ENCODE data around the gene SLC39A2.
"Not testable (repeated sequence)": the region's sequence is repeated elsewhere in the genome, so short reads cannot be mapped to it uniquely, and the experiment has no call there.

Gene SLC39A2

DNA sequence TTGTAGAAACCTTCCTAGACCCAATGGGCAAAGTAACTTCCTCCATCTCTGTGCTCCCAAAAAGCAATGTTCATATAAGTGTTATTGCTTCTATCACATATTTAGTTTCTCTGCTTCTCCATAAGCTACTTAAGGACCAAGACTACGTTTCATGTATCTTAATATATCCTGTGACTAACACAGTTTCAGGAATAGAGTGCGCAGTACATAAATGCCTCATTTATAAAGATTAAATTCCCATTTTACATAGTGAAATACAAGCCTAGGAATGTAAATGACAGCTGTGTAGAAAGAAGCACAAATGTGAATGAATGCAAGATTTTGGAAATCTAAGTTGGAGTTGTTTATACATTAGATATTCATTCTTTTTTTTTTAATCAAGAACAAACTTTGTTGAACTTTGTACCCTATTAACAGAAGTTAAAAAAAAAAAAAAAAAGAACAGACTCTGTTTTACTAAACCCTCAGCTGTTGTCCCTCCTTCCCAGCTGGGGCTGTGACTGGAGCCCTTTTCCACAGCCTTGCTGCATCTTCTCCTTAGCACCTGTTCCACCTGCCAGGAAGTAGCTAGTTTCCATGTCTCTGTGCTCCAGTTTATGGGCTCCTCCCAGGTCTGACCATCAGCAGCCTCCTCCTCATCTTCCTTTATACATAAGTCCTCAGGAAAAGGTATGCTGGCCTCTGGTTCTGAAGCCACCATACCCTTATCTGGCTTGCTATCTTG, 16.3 kb upstream of the SLC39A2 start:
- Mint-ChIP-seq H3K4me1 (no peaks in the 10 kb centered on the region), H3K27ac (no peak overlapping the region), H3K27me3 (peaks cover 24 to 32% of the 10 kb centered on the region in 2 donors), H3K4me3 (no peak overlapping the region), H3K36me3 (no peaks in the 10 kb centered on the region), H3K9me3 (no peaks in the 10 kb centered on the region)
- ATAC-seq (replicated peaks) (no peak), DNase-seq (no peak)

DNA sequence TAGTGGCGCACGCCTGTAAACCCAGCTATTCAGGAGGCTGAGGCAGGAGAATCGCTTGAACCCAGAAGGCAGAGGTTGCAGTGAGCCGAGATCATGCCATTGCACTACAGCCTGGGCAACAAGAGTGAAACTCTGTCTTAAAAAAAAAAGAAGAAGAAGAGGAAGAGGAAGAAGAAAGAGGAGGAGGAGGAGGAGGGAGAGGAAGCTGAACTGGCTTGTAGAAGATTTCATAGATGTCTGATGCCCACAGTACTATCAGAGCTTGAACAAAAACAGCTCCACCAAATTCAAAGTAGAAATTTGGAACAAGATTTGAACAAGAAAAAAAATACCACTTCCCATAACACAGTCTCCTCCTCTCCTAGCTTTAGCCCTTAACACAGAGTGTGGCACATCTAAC, 13.4 kb upstream of the SLC39A2 start:
- not testable (repeated sequence) for H3K9me3 Mint-ChIP-seq; H3K4me3 Mint-ChIP-seq; H3K36me3 Mint-ChIP-seq; DNase-seq; ATAC-seq (replicated peaks); H3K4me1 Mint-ChIP-seq; H3K27ac Mint-ChIP-seq
- peaks cover 8 to 15% of the 10 kb centered on the region in 2 donors for H3K27me3 Mint-ChIP-seq

DNA sequence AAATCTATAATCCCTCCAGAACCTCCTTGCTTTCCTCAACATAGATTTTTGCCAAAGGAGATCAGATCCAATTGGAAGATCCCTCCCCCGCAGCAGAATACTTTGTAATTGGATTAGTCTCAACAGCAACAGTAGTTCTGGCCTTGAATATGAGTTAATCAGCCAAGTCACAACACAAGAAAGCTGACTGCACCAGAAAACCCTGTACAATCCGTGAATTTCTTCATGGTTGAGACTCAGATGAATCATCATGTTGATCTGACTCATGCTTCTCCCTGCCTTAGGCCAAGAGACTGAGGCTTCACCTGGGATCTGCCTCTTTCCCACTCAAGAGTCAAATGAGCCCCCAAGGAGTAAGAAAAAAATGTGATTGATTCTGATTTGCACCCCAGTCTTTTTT, 12.3 kb upstream of the SLC39A2 start:
- Mint-ChIP-seq H3K27me3 (peaks cover 5 to 12% of the 10 kb centered on the region in 2 donors), H3K9me3 (no peaks in the 10 kb centered on the region), H3K4me1 (peaks cover 5 to 14% of the 10 kb centered on the region in 2 donors), H3K4me3 (no peak overlapping the region), H3K27ac (no peak overlapping the region), H3K36me3 (peaks cover 0 to under 1% of the 10 kb centered on the region in 2 donors)
- no peak for ATAC-seq (replicated peaks)
- no peak for DNase-seq

DNA sequence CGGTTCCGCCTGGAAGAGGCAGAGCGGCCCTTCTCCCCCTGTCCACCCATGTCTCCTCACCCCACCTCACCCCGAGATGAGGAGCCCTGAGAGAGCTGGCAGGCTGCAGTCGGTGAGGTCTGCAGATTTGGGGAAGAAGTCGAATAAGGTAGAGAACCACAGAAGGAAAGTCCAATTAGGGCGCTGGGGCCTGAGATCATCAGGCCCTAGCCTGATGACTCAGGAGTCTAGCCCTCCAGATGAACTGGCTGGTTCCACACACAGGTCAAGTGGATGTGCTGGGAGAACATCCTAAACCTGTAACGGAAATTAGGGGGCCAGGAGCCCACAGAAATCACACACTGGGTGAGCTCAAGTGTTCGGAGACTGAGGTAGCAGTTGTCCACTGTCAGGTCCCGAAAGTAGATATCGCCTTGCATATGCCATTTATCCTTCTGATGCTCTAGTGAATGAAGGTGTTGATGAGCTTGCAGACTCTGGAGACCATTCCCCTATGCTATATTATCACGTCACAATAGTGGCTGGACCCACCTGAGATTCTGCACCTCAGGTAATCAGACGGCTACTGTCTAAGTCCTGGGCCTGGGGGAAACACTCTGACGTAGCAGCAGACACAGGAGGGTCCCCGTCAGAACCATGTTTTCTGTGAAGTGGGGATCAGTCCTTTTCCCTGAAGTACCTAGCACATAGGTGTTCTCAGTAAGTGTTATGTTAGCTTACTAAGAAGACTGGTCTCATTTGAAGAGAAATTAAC, 10.2 kb upstream of the SLC39A2 start:
- H3K27ac Mint-ChIP-seq: peak overlapping the region; percentile 76
- H3K4me3 Mint-ChIP-seq: peak overlapping the region; percentile 45 to 58
- no peak for DNase-seq
- ATAC-seq (replicated peaks): no peak
- peaks cover 0 to 4% of the 10 kb centered on the region in 2 donors for H3K27me3 Mint-ChIP-seq
- peaks cover 4 to 12% of the 10 kb centered on the region in 2 donors for H3K36me3 Mint-ChIP-seq
- H3K4me1 Mint-ChIP-seq: peaks cover 8 to 18% of the 10 kb centered on the region in 2 donors
- no peaks in the 10 kb centered on the region for H3K9me3 Mint-ChIP-seq

- Mint-ChIP-seq H3K4me3 (peak overlapping the region; percentile 92), H3K36me3 (peaks cover 4 to 16% of the 10 kb centered on the region in 2 donors), H3K4me1 (peaks cover 8 to 18% of the 10 kb centered on the region in 2 donors), H3K9me3 (no peaks in the 10 kb centered on the region), H3K27ac (peak overlapping the region; percentile 92), H3K27me3 (no peaks in the 10 kb centered on the region)
- ATAC-seq (replicated peaks) (no peak), DNase-seq (no peak)
Measured at GRCh38 chr14:20989471-20989786, 9.7 kb upstream of the SLC39A2 start.

- DNase-seq (peak; percentile 89), ATAC-seq (replicated peaks) (peak; percentile 97 to 98)
- Mint-ChIP-seq H3K9me3 (no peaks in the 10 kb centered on the region), H3K27me3 (no peaks in the 10 kb centered on the region), H3K27ac (peak within 1 kb of the TSS; percentile 92), H3K4me3 (peak within 1 kb of the TSS; percentile 92), H3K4me1 (peaks cover 8 to 18% of the 10 kb centered on the region in 2 donors), H3K36me3 (peaks cover 7 to 22% of the 10 kb centered on the region in 2 donors)
Measured at GRCh38 chr14:20989787-20990600, 9.1 kb upstream of the SLC39A2 start, which contains the start of gene METTL17. Gene METTL17, plus strand, starts transcription at chr14:20989980. Its CDS starts 23 bp downstream, at chr14:20990003.

- no peak overlapping the region for H3K27ac Mint-ChIP-seq
- peaks cover 5 to 7% of the 10 kb centered on the region in 2 donors for H3K4me1 Mint-ChIP-seq
- no peaks in the 10 kb centered on the region for H3K27me3 Mint-ChIP-seq
- H3K9me3 Mint-ChIP-seq: no peaks in the 10 kb centered on the region
- H3K4me3 Mint-ChIP-seq: no peak overlapping the region
- no peak for DNase-seq
- no peak for ATAC-seq (replicated peaks)
- peaks cover 17 to 42% of the 10 kb centered on the region in 2 donors for H3K36me3 Mint-ChIP-seq
Measured at GRCh38 chr14:20996521-20996920, 2.6 kb upstream of the SLC39A2 start.

- ATAC-seq (replicated peaks): no peak
- H3K4me3 Mint-ChIP-seq: no peak overlapping the region
- H3K4me1 Mint-ChIP-seq: peaks cover 1 to 2% of the 10 kb centered on the region in 2 donors
- H3K36me3 Mint-ChIP-seq: peaks cover 17 to 38% of the 10 kb centered on the region in 2 donors
- no peaks in the 10 kb centered on the region for H3K9me3 Mint-ChIP-seq
- H3K27me3 Mint-ChIP-seq: no peaks in the 10 kb centered on the region
- no peak for DNase-seq
- H3K27ac Mint-ChIP-seq: no peak overlapping the region
Measured at GRCh38 chr14:20997115-20997514, 2.0 kb upstream of the SLC39A2 start.

- no peak for DNase-seq
- no peak for ATAC-seq (replicated peaks)
- no peak overlapping the region for H3K4me3 Mint-ChIP-seq
- no peaks in the 10 kb centered on the region for H3K9me3 Mint-ChIP-seq
- H3K27me3 Mint-ChIP-seq: no peaks in the 10 kb centered on the region
- H3K27ac Mint-ChIP-seq: no peak overlapping the region
- H3K4me1 Mint-ChIP-seq: peaks cover 0 to 2% of the 10 kb centered on the region in 2 donors
- H3K36me3 Mint-ChIP-seq: peaks cover 17 to 37% of the 10 kb centered on the region in 2 donors
Measured at GRCh38 chr14:20997564-20997963, 1.5 kb upstream of the SLC39A2 start.

- DNase-seq: no peak
- ATAC-seq (replicated peaks): no peak
- peaks cover 14 to 34% of the 10 kb centered on the region in 2 donors for H3K36me3 Mint-ChIP-seq
- H3K4me3 Mint-ChIP-seq: no peak overlapping the region
- H3K4me1 Mint-ChIP-seq: peaks cover 0 to 2% of the 10 kb centered on the region in 2 donors
- no peaks in the 10 kb centered on the region for H3K27me3 Mint-ChIP-seq
- H3K27ac Mint-ChIP-seq: no peak overlapping the region
- H3K9me3 Mint-ChIP-seq: no peaks in the 10 kb centered on the region
Measured at GRCh38 chr14:20998139-20998538, 954 bp upstream of the SLC39A2 start.

DNA sequence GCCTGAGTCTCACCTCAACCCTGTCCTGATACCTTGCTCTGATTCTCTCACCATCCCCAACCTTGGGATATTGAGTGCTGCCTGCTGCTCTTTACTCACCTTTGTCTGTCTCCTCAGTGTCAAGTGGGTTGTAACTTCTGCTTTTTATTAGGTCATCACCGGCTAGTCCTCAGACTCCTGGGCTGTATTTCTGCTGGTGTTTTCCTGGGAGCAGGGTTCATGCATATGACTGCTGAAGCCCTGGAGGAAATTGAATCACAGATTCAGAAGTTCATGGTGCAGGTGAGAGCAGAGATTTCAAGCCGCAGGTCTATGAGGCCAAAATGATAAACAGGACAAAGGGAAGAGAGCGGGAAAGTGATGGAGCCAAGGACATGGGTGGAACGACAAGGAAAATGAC, 498 bp downstream of the SLC39A2 start:
- Mint-ChIP-seq H3K4me3 (no peak overlapping the region), H3K27me3 (no peaks in the 10 kb centered on the region), H3K27ac (no peak overlapping the region), H3K9me3 (no peaks in the 10 kb centered on the region), H3K4me1 (peaks cover 0 to 2% of the 10 kb centered on the region in 2 donors), H3K36me3 (peaks cover 13 to 24% of the 10 kb centered on the region in 2 donors)
- DNase-seq (no peak), ATAC-seq (replicated peaks) (no peak)

- Mint-ChIP-seq H3K27me3 (no peaks in the 10 kb centered on the region), H3K27ac (no peak overlapping the region), H3K9me3 (no peaks in the 10 kb centered on the region), H3K36me3 (peaks cover 1 to 10% of the 10 kb centered on the region in 2 donors), H3K4me3 (no peak overlapping the region), H3K4me1 (peaks cover 0 to 2% of the 10 kb centered on the region in 2 donors)
- ATAC-seq (replicated peaks) (no peak), DNase-seq (no peak)
Measured at GRCh38 chr14:21001218-21001617, 2.1 kb downstream of the SLC39A2 start.

DNA sequence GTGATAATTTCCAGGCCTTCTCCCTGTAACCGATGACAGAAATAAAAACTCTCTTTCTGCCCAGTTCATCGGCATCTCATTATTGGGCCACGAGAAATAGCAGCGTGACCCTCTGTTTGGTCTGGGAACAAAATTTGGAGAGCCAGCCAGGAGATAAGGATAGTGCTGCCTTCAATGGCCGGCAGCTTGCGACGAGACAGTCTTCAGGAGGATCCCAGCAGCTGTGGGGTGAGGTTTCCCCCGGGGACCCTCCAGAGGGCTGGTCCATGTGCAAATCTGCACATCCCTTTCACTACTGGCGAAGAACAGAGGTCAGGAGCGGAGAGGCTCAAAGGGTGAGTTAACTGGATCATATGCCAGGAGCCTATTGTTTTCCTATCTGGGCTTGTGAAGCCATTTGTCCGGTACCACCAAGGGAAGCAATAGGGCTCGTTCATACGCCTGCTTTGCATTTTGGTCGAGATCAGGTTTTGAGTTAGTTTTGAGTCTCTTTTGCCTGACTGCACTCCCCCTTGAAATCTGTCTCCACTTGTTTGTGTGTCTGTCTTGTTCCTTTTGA, 4.8 kb downstream of the SLC39A2 start:
- no peaks in the 10 kb centered on the region for H3K9me3 Mint-ChIP-seq

DNA sequence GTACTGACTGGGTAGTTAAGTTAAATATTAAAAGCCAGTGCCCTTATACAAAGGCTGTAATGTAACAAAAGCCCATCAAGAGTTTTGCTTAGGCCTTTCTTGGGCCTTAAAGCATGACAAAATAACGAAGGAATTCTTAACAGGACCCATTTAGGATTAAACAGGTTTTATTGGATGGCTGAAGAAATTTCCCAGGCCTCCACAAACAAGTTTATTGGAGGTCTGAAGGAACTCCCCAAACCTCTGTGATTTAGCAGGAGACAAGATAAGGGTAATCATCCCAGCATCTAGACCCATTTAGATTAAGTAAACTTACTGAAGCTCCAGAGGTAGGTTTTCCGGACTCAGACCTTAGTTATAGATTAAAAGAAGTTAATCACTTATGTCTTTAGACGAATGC, 10.6 kb downstream of the SLC39A2 start:
- ATAC-seq (replicated peaks); H3K4me3 Mint-ChIP-seq; DNase-seq; H3K9me3 Mint-ChIP-seq; H3K36me3 Mint-ChIP-seq; H3K27ac Mint-ChIP-seq; H3K4me1 Mint-ChIP-seq: not testable (repeated sequence)
- peaks cover 32 to 34% of the 10 kb centered on the region in 2 donors for H3K27me3 Mint-ChIP-seq

More for the DNA sequence above, 4.8 kb downstream of the SLC39A2 start:
- ATAC-seq (replicated peaks) (no peak), DNase-seq (no peak)
- peaks cover 0 to 2% of the 10 kb centered on the region in 2 donors for H3K4me1 Mint-ChIP-seq
- H3K4me3 Mint-ChIP-seq: no peak overlapping the region
- H3K27me3 Mint-ChIP-seq: no peaks in the 10 kb centered on the region
- H3K36me3 Mint-ChIP-seq: peaks cover 0 to 1% of the 10 kb centered on the region in 2 donors
- H3K27ac Mint-ChIP-seq: no peak overlapping the region
